SK-N-SH (cell line): ENCODE results near the gene TXNRD2. TPM values are rescaled to one million over a fixed set of nuclear protein-coding genes. Genes with fewer than 3 reads are reported as not detected.

Experiments
- CTCF ChIA-PET: fragments of 300-600, 350-600 bp; formaldehyde crosslinking; extraction: SDS; loops from one replicate; lab custom pipeline; 2021; lab: Yijun Ruan, JAX
- POLR2A ChIA-PET: fragments of 350-600 bp; sonication (Branson Sonifier 250); formaldehyde crosslinking; extraction: SDS; loops from one replicate; lab custom pipeline; 2020; ENCODE audit warnings: antibody characterized with exemption, inconsistent platforms; lab: Yijun Ruan, JAX
- DNase-seq: peaks from one replicate; pipeline ENCODE4 v3.0.0; 2012
- H2AFZ ChIP-seq: fragments of 200-600 bp; sonication (generic); 2 replicates; pipeline ENCODE4 v1.8.1; 2016; ENCODE audit warnings: antibody characterized with exemption, mild to moderate bottlenecking, low read depth
- H3F3A ChIP-seq: fragments of 200-600 bp; sonication (generic); replicated peaks from 2 replicates; pipeline ENCODE3; 2016; ENCODE audit warnings: antibody characterized with exemption, mild to moderate bottlenecking; ENCODE audit not compliant: insufficient read depth
- H3K27ac ChIP-seq, 2 experiments: fragments of 200-500 bp in 1 of 2; fragments of 200-600 bp in 1 of 2; sonication (Bioruptor generic) in 1 of 2; sonication (generic), shearing (Covaris generic) in 1 of 2; 2 replicates each; pipeline versions ENCODE4 v1.5.1 to v1.6.1; 2014 to 2016; ENCODE audit warnings: low read depth in 2 of 2, inconsistent platforms in 1 of 2, low read length in 1 of 2, mild to moderate bottlenecking in 1 of 2, mixed read lengths in 1 of 2
- H3K27me3 ChIP-seq: fragments of 200-600 bp; sonication (generic), shearing (Covaris generic); 2 replicates; pipeline ENCODE4 v1.6.1; 2016; ENCODE audit warnings: mixed run types; ENCODE audit not compliant: insufficient read depth
- H3K36me3 ChIP-seq, 2 experiments: fragments of 200-500 bp in 1 of 2; fragments of 200-600 bp in 1 of 2; sonication (Bioruptor generic) in 1 of 2; sonication (generic) in 1 of 2; replicated peaks in 1 of 2; 2 replicates each; pipeline versions ENCODE3 to v1.5.1; 2014 to 2016; ENCODE audit warnings: low read length in 1 of 2, mild to moderate bottlenecking in 1 of 2; ENCODE audit not compliant: insufficient read depth in 2 of 2, control insufficient read depth in 1 of 2
- H3K4me1 ChIP-seq, 2 experiments: fragments of 200-500 bp in 1 of 2; fragments of 200-600 bp in 1 of 2; sonication (Bioruptor generic) in 1 of 2; sonication (generic), shearing (Covaris generic) in 1 of 2; 2 replicates each; pipeline versions ENCODE4 v1.5.1 to v1.6.1; 2014 to 2016; ENCODE audit warnings: low read depth in 1 of 2, low read length in 1 of 2, mixed run types in 1 of 2; ENCODE audit not compliant: insufficient read depth in 2 of 2, control insufficient read depth in 1 of 2
- H3K4me2 ChIP-seq: fragments of 200-600 bp; sonication (generic), shearing (Covaris generic); 2 replicates; pipeline ENCODE4 v1.6.1; 2017; ENCODE audit warnings: mixed run types
- H3K4me3 ChIP-seq, 2 experiments: fragments of 200-500 bp in 1 of 2; fragments of 200-600 bp in 1 of 2; sonication (Bioruptor generic) in 1 of 2; sonication (generic), shearing (Covaris generic) in 1 of 2; 2 replicates each; pipeline versions ENCODE4 v1.5.1 to v1.8.1; 2014 to 2016; ENCODE audit warnings: low read depth in 2 of 2, inconsistent platforms in 1 of 2, low read length in 1 of 2, mild to moderate bottlenecking in 1 of 2, mixed read lengths in 1 of 2, moderate library complexity in 1 of 2
- H3K79me2 ChIP-seq: fragments of 200-600 bp; sonication (generic); 2 replicates; pipeline ENCODE4 v1.8.1; 2017; ENCODE audit warnings: mild to moderate bottlenecking; ENCODE audit not compliant: insufficient read depth
- H3K9ac ChIP-seq: fragments of 200-600 bp; sonication (generic); 2 replicates; pipeline ENCODE4 v1.6.1; 2017; ENCODE audit warnings: mixed run types
- H3K9me2 ChIP-seq: fragments of 200-600 bp; sonication (generic); 2 replicates; pipeline ENCODE4 v1.6.1; 2017; ENCODE audit warnings: mixed run types
- H3K9me3 ChIP-seq: fragments of 200-600 bp; sonication (generic); 2 replicates; pipeline ENCODE4 v1.6.1; 2017; ENCODE audit warnings: mixed run types, mild to moderate bottlenecking, moderate library complexity
- H4K20me1 ChIP-seq: fragments of 200-600 bp; sonication (generic); 2 replicates; pipeline ENCODE4 v1.6.1; 2017; ENCODE audit warnings: mild to moderate bottlenecking, mixed run types; ENCODE audit not compliant: insufficient read depth
- CHD2 ChIP-seq: fragments of 150-350 bp; IDR thresholded peaks from 2 replicates; pipeline ENCODE4 v1.6.1; 2018; ENCODE audit warnings: low read length; ENCODE audit not compliant: partially characterized antibody
- EP300 ChIP-seq, 2 experiments: IDR thresholded peaks; 2 replicates each; pipeline versions ENCODE4 v1.4.0 to v1.6.1; 2012; ENCODE audit warnings: borderline replicate concordance in 1 of 2, low read depth in 1 of 2, low read length in 1 of 2
- EZH2phosphoT487 ChIP-seq: fragments of 200-600 bp; sonication (generic); IDR thresholded peaks from 2 replicates; pipeline ENCODE4 v1.6.1; 2017; ENCODE audit warnings: low read depth, mixed run types, mild to moderate bottlenecking, antibody characterized with exemption, moderate library complexity, borderline replicate concordance
- FOXM1 ChIP-seq: IDR thresholded peaks from 2 replicates; pipeline ENCODE4 v1.4.0; 2012; ENCODE audit warnings: low read depth, mild to moderate bottlenecking
- GABPA ChIP-seq: IDR thresholded peaks from 2 replicates; pipeline ENCODE4 v1.4.0; 2012; ENCODE audit warnings: low read depth, mild to moderate bottlenecking
- GATA2 ChIP-seq: sonication (generic); formaldehyde crosslinking; IDR thresholded peaks from 2 replicates; pipeline ENCODE4 v1.5.0; 2020; ENCODE audit warnings: mild to moderate bottlenecking, missing genetic modification reagents
- IRF3 ChIP-seq: fragments of 150-350 bp; IDR thresholded peaks from 2 replicates; pipeline ENCODE4 v1.6.1; 2016; ENCODE audit warnings: mild to moderate bottlenecking, low read depth, low read length
- NFIC ChIP-seq: IDR thresholded peaks from 2 replicates; pipeline ENCODE4 v1.4.0; 2012; ENCODE audit warnings: borderline replicate concordance
- POLR2AphosphoS5 ChIP-seq: IDR thresholded peaks from 2 replicates; pipeline ENCODE4 v1.6.1; 2012; ENCODE audit warnings: low read depth, low read length
- RCOR1 ChIP-seq: fragments of 150-350 bp; IDR thresholded peaks from 2 replicates; pipeline ENCODE4 v1.6.1; 2017; ENCODE audit warnings: antibody characterized with exemption, low read length
- RFX5 ChIP-seq: IDR thresholded peaks from 2 replicates; pipeline ENCODE4 v1.6.1; 2012; ENCODE audit warnings: mild to moderate bottlenecking, improper control_type of control experiment, low read length
- SMC3 ChIP-seq: IDR thresholded peaks from 2 replicates; pipeline ENCODE4 v1.6.1; 2012; ENCODE audit warnings: low read depth, low read length, improper control_type of control experiment
- TCF12 ChIP-seq: IDR thresholded peaks from 2 replicates; pipeline ENCODE4 v1.4.0; 2012
- WGBS: methylation state at CpG from one replicate; pipeline ENCODE4 v1.1.6; 2017; ENCODE audit warnings: low lambda C conversion rate; 5-methylcytosine and 5-hydroxymethylcytosine counted together
- polyA plus RNA-seq, 3 experiments: library from polyadenylated mRNA; depleted of rRNA; stranded (reverse); fragments of >200 nt; gene quantifications; 2 replicates each; pipeline ENCODE4 v1.2.3, GENCODE V29; 2012

The TXNRD2 gene
- polyA plus RNA-seq, 1 of the 3 experiments (the other 2 are of a cell fraction), result 34.7 TPM

GRCh38 chr22:19958083-19959042 lies 16.7 kb upstream of the TXNRD2 start (continued):
- TF ChIP-seq IRF3, result no peak
- no peak for TF ChIP-seq GABPA
- TF ChIP-seq TCF12, result no peak
- no peak for TF ChIP-seq EZH2phosphoT487
- no peak for TF ChIP-seq POLR2AphosphoS5
- TF ChIP-seq EP300 (IDR thresholded peaks at IDR 0.05; ENCODE audit: borderline replicate concordance in 1 of 2, low read depth in 1 of 2, low read length in 1 of 2), result no peak

- peaks cover under 1 to 7% of the 10 kb centered on the region in 2 experiments; a peak in 2 of 4 replicates for H3K4me1 ChIP-seq
- WGBS, result 100% methylated on average over 4 of the region's 9 CpGs
- H3K36me3 ChIP-seq, result peaks cover 0 to 4% of the 10 kb centered on the region in 2 experiments
- no peaks in the 10 kb centered on the region for H3K9me2 ChIP-seq
- H3K9me3 ChIP-seq, result no peaks in the 10 kb centered on the region
- H3F3A ChIP-seq, result no peaks in the 10 kb centered on the region
- CTCF ChIA-PET, result interaction anchor here (1.3 to 1.4 kb wide), 2 partner anchors 9 to 56 kb away, joined by 4 to 5 read pairs; no protein-coding TSS in a partner anchor
- H4K20me1 ChIP-seq, result peaks cover 34% of the 10 kb centered on the region; the same call in 1 of the 2 replicates
- peak; percentile 32 for DNase-seq
- POLR2A ChIA-PET, result no interaction called here
- no peak overlapping the region for H3K4me2 ChIP-seq
- H3K4me3 ChIP-seq, result no peak overlapping the region
- no peak overlapping the region for H3K27ac ChIP-seq
- no peak overlapping the region for H3K9ac ChIP-seq
- peaks cover 46% of the 10 kb centered on the region; the same call in 1 of the 2 replicates for H3K79me2 ChIP-seq
- H3K27me3 ChIP-seq, result no peaks in the 10 kb centered on the region
- TF ChIP-seq RFX5 (no peak), FOXM1 (no peak), EP300 (IDR thresholded peaks at IDR 0.05; ENCODE audit: borderline replicate concordance in 1 of 2, low read depth in 1 of 2, low read length in 1 of 2) (no peak), NFIC (no peak), CHD2 (no peak), SMC3 (no peak), GATA2 (CRISPR knock-in tag) (no peak), RCOR1 (no peak), GABPA (no peak)
- TF ChIP-seq, all 33 proteins: peak for 0
- no peak overlapping the region for H2AFZ ChIP-seq
These were observed 15.8 kb upstream of the TXNRD2 start for GRCh38 chr22:19957445-19957844.
